ENCODE measurements around the gene STXBP5L.
"Not testable (repeated sequence)": the region's sequence is repeated elsewhere in the genome, so short reads cannot be mapped to it uniquely, and the experiment has no call there.

The STXBP5L gene

DNA sequence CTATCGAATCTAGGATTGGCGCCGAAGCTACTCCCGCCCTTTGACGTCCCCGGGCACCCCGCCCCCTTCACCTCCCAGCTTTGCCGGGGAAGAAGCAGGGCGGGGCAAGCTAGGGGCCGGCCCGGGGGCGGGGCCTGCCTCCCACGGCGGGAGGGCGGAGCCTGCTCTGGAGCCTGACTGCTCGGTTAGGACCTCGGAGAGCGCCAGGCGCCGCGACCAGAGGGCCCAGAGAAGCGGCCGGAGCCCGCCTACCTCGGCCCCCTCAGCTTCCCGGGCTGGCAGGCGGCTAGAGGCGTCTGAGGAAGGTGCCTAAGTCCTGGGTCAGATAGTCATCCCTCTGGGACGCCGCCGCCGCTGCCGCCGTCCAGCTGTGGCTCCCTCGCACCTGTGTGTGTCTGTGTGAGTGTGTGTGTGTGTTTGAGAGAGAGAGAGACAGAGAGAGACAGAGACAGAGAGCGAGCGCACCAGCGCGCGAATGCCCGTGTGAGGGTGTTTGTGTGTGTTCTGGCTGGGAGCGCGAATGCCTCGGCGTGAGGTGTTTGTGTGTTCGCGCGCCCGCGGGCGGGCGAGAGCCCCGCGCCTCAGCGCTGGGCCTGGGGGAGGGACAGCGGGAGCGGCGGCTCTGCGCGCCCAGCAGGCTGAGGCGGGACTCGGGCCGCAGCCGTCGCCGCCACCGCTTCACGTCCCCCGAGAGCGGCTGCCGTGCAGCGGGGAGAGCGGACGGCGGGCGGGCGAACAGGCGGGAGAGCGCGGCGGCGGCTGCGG lies at the start of gene STXBP5L:
Gene STXBP5L, plus strand, starts transcription at position 176 of the 765 bp plus-strand sequence. CDS start 1,374 bp downstream, outside the sequence.
- Histone ChIP-seq H3K9me3 (ENCODE audit: control insufficient read depth in 1 of 2, low read length in 2 of 2) (no peaks in the 10 kb centered on the region), H3K4me1 (ENCODE audit: control insufficient read depth in 1 of 2, insufficient read depth in 2 of 2, low read length in 2 of 2) (peaks cover 0 to 19% of the 10 kb centered on the region in 2 donors), H3K27me3 (ENCODE audit: low read depth, low read length) (peaks cover 21% of the 10 kb centered on the region), H3K36me3 (ENCODE audit: control insufficient read depth in 1 of 2, insufficient read depth in 2 of 2, low read length in 2 of 2) (no peaks in the 10 kb centered on the region), H3K4me3 (ENCODE audit: low read depth in 1 of 2, low read length in 2 of 2) (peak within 1 kb of the TSS; percentile 39 to 70), H3K27ac (ENCODE audit: low read length) (no peak within 1 kb of the TSS)

DNA sequence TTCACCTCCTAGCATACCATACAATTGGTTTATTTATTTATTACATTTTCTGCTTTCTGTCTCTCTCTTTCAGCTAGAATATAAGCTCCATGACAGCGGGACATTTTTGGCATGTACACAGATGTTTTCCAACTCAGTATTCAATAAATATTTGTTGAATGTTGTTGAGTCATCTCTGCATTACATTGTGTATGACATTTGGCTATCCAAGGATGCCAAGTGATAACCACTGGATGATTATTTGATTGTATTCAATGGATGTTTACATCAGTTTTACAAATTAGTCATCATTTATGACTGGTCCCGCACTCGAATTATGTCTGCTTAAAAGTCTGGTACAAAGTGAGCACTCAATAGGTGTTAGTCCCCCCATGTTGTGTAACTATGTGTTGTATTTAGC lies 49.5 kb upstream of the STXBP5L start:
- Histone ChIP-seq H3K4me1 (ENCODE audit: control insufficient read depth in 1 of 2, insufficient read depth in 2 of 2, low read length in 2 of 2) (no peaks in the 10 kb centered on the region), H3K27ac (ENCODE audit: low read length) (no peak overlapping the region), H3K9me3 (ENCODE audit: control insufficient read depth in 1 of 2, low read length in 2 of 2) (no peaks in the 10 kb centered on the region), H3K27me3 (ENCODE audit: low read depth, low read length) (no peaks in the 10 kb centered on the region), H3K4me3 (ENCODE audit: low read depth in 1 of 2, low read length in 2 of 2) (no peak overlapping the region), H3K36me3 (ENCODE audit: control insufficient read depth in 1 of 2, insufficient read depth in 2 of 2, low read length in 2 of 2) (no peaks in the 10 kb centered on the region)

DNA sequence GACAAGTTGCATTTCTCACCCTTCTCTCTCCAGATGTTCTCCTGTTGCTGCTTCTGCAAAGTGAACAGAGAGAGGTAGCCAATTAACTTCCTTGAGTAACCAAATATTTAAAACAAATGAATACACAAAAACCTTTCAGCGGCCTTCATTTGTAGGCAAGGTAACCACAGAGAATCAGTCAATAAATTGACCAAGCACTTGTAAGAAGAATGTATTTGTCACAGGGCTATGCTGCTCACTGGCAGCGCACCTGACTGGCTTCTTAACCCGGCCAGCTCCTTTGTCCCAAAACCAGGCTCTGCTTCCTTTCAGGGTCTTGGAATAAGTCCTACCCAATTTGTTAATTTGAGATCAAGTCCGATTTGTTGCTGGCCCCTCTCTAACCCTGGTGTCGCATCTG lies 43.5 kb upstream of the STXBP5L start:
- Histone ChIP-seq H3K27ac (ENCODE audit: low read length) (no peak overlapping the region), H3K4me3 (ENCODE audit: low read depth in 1 of 2, low read length in 2 of 2) (no peak overlapping the region), H3K4me1 (ENCODE audit: control insufficient read depth in 1 of 2, insufficient read depth in 2 of 2, low read length in 2 of 2) (no peaks in the 10 kb centered on the region), H3K9me3 (ENCODE audit: control insufficient read depth in 1 of 2, low read length in 2 of 2) (no peaks in the 10 kb centered on the region), H3K27me3 (ENCODE audit: low read depth, low read length) (no peaks in the 10 kb centered on the region), H3K36me3 (ENCODE audit: control insufficient read depth in 1 of 2, insufficient read depth in 2 of 2, low read length in 2 of 2) (no peaks in the 10 kb centered on the region)

DNA sequence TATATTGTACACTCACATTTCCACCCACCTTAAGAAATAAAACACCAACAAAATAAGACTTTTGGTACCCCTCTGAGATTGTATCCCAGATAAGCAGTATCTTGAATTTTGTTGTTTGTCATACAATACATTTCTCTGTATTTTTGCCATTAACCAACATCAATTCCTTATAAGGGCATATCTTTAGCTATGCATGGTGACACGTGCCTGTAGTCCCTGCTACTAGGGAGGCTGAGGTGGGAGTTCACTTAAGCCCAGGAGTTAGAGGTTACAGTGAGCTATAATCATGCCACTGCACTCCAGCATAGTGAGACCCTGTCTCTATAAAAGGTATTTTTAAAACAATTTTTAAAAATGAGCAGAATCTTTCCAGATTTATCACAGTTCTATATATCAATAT lies 32.5 kb upstream of the STXBP5L start:
- Histone ChIP-seq H3K27me3 (ENCODE audit: low read depth, low read length) (no peaks in the 10 kb centered on the region), H3K36me3 (ENCODE audit: control insufficient read depth in 1 of 2, insufficient read depth in 2 of 2, low read length in 2 of 2) (no peaks in the 10 kb centered on the region), H3K27ac (ENCODE audit: low read length) (no peak overlapping the region), H3K4me3 (ENCODE audit: low read depth in 1 of 2, low read length in 2 of 2) (no peak overlapping the region), H3K4me1 (ENCODE audit: control insufficient read depth in 1 of 2, insufficient read depth in 2 of 2, low read length in 2 of 2) (no peaks in the 10 kb centered on the region), H3K9me3 (ENCODE audit: control insufficient read depth in 1 of 2, low read length in 2 of 2) (no peaks in the 10 kb centered on the region)

DNA sequence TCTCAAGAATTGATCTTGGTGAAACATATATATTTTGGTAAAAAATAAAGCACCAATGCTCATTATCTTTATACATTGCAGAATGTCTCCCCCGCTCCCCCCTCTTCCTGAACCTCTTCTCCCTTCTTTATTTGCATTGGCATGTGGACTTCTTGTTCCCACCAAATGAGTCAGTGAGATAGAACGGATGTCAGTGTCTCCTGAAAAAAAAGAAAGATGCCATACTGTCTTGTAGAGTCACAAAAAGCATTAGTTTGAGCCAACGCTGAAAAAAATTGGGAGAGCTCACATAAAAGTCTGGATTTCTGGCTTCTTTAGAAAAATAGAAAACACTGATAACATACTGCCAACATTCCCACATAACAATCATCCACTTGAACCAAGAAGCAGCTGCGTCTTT lies 32.0 kb upstream of the STXBP5L start:
- Histone ChIP-seq H3K27me3 (ENCODE audit: low read depth, low read length) (no peaks in the 10 kb centered on the region), H3K4me1 (ENCODE audit: control insufficient read depth in 1 of 2, insufficient read depth in 2 of 2, low read length in 2 of 2) (no peaks in the 10 kb centered on the region), H3K27ac (ENCODE audit: low read length) (no peak overlapping the region), H3K9me3 (ENCODE audit: control insufficient read depth in 1 of 2, low read length in 2 of 2) (no peaks in the 10 kb centered on the region), H3K36me3 (ENCODE audit: control insufficient read depth in 1 of 2, insufficient read depth in 2 of 2, low read length in 2 of 2) (no peaks in the 10 kb centered on the region), H3K4me3 (ENCODE audit: low read depth in 1 of 2, low read length in 2 of 2) (no peak overlapping the region)

DNA sequence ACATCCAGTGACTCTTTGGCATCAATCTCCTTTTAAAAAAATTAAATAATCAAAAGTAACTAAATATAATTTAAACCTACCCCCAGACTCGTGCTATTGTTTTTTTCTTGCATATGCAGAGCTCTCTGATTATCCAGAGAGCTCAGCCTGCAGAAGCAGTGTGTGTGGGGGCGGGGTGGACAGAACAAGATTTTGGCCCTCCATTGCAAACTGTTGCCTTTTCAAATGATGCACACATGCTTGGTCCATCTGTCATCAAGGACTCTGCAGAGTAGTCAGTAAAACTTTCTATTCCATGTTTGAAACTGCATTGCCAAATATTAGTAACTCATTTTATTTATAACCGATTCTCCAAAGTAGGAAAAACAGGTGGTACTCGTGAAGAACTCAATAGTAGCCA lies 28.6 kb upstream of the STXBP5L start:
- H3K27me3 ChIP-seq (ENCODE audit: low read depth, low read length) = no peaks in the 10 kb centered on the region
- no peaks in the 10 kb centered on the region for H3K9me3 ChIP-seq (ENCODE audit: control insufficient read depth in 1 of 2, low read length in 2 of 2)
- no peaks in the 10 kb centered on the region for H3K36me3 ChIP-seq (ENCODE audit: control insufficient read depth in 1 of 2, insufficient read depth in 2 of 2, low read length in 2 of 2)
- H3K4me3 ChIP-seq (ENCODE audit: low read depth in 1 of 2, low read length in 2 of 2) = no peak overlapping the region
- H3K27ac ChIP-seq (ENCODE audit: low read length) = no peak overlapping the region
- no peaks in the 10 kb centered on the region for H3K4me1 ChIP-seq (ENCODE audit: control insufficient read depth in 1 of 2, insufficient read depth in 2 of 2, low read length in 2 of 2)

DNA sequence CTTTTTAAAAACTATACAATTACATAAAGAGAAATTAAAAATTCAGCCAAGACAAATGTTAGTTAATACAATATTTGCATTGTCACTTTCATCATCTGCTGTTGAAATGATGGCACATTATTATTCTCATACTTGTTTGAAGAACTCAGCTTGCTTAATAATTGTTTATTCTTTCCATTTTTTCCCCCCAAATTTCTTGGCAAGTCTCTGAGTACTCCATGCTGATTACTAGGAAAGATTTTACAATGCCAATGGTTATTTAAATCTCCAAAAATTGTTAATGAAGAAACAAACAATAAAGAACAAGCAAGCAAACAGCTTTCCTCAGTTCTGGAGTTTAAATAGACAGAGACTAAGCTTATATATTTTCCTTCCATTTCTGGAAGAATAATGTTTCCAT lies 15.1 kb upstream of the STXBP5L start:
- Histone ChIP-seq H3K4me3 (ENCODE audit: low read depth in 1 of 2, low read length in 2 of 2) (no peak overlapping the region), H3K27ac (ENCODE audit: low read length) (no peak overlapping the region), H3K36me3 (ENCODE audit: control insufficient read depth in 1 of 2, insufficient read depth in 2 of 2, low read length in 2 of 2) (no peaks in the 10 kb centered on the region), H3K9me3 (ENCODE audit: control insufficient read depth in 1 of 2, low read length in 2 of 2) (no peaks in the 10 kb centered on the region), H3K27me3 (ENCODE audit: low read depth, low read length) (no peaks in the 10 kb centered on the region), H3K4me1 (ENCODE audit: control insufficient read depth in 1 of 2, insufficient read depth in 2 of 2, low read length in 2 of 2) (no peaks in the 10 kb centered on the region)

DNA sequence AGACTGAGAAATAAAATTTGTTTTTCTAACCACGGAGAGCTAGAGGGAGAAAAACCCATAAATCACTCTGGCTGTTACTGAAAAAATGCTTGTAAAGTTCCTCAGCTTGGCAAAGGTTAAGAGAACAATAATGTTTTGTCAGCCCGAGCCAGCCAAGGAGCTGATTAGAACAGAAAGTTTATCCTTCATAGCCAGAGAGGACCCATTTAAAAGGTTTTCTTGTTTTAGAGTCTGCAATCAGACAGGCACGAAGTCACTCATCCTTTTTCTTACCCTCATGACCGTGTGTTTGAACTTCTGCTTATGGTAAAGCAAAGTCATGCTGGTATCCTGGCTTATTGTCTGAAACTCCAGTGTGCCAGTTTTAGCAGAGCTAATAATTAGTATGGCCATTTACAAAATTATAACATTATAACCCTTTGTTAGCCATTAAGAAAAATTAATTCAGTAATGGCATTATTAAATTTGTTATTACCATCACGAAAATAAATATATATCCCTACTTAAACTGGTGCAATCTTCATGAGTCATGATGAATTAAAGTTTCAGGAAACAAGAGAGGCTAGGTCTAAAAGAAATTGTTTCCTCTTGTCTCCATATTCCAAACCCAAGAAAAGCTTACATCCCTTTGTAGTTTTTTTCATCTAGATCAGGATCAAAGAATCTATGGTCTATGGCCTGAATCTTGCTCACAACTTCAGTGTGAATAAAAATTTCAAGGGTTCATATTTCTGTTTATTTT lies 13.5 kb upstream of the STXBP5L start:
- Histone ChIP-seq H3K9me3 (ENCODE audit: control insufficient read depth in 1 of 2, low read length in 2 of 2) (no peaks in the 10 kb centered on the region), H3K27ac (ENCODE audit: low read length) (no peak overlapping the region), H3K36me3 (ENCODE audit: control insufficient read depth in 1 of 2, insufficient read depth in 2 of 2, low read length in 2 of 2) (no peaks in the 10 kb centered on the region), H3K4me3 (ENCODE audit: low read depth in 1 of 2, low read length in 2 of 2) (no peak overlapping the region), H3K27me3 (ENCODE audit: low read depth, low read length) (no peaks in the 10 kb centered on the region), H3K4me1 (ENCODE audit: control insufficient read depth in 1 of 2, insufficient read depth in 2 of 2, low read length in 2 of 2) (no peaks in the 10 kb centered on the region)

DNA sequence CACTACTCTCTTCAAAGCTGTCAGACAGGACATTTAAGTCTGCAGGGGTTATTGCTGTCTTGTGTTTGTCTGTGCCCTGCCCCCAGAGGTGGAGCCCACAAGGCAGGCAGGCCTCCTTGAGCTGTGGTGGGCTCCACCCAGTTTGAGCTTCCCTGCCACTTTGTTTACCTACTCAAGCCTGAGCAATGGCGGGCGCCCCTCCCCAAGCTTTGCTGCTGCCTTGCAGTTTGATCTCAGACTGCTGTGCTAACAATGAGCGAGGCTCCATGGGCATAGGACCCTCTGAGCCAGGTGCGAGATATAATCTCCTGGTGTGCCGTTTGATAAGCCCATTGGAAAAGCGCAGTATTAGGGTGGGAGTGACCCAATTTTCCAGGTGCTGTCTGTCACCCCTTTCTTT lies 6.3 kb upstream of the STXBP5L start:
- not testable (repeated sequence) for H3K4me1 ChIP-seq (ENCODE audit: control insufficient read depth in 1 of 2, insufficient read depth in 2 of 2, low read length in 2 of 2); H3K4me3 ChIP-seq (ENCODE audit: low read depth in 1 of 2, low read length in 2 of 2); H3K36me3 ChIP-seq (ENCODE audit: control insufficient read depth in 1 of 2, insufficient read depth in 2 of 2, low read length in 2 of 2); H3K27me3 ChIP-seq (ENCODE audit: low read depth, low read length); H3K27ac ChIP-seq (ENCODE audit: low read length); H3K9me3 ChIP-seq (ENCODE audit: control insufficient read depth in 1 of 2, low read length in 2 of 2)

DNA sequence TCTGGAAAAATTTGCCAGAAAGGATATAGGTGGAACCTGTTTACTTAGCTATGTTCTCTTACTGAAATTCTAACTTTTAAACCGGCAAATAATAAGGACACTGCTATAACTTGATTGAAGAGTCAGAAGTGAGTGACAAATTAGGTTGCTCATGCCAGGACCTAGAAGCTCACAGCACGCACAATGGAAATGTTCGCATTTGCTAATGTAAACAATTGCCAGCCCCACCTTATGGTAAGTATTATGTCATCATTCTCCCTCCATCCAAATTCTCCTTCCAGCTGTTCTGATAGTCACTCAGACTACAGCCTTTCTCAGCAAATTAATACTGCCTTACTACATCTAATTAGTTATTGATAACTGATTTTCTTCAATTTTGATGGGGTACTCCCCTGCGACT lies 4.8 kb upstream of the STXBP5L start:
- Histone ChIP-seq H3K4me1 (ENCODE audit: control insufficient read depth in 1 of 2, insufficient read depth in 2 of 2, low read length in 2 of 2) (peaks cover 0 to 4% of the 10 kb centered on the region in 2 donors), H3K4me3 (ENCODE audit: low read depth in 1 of 2, low read length in 2 of 2) (no peak overlapping the region), H3K9me3 (ENCODE audit: control insufficient read depth in 1 of 2, low read length in 2 of 2) (no peaks in the 10 kb centered on the region), H3K27me3 (ENCODE audit: low read depth, low read length) (no peaks in the 10 kb centered on the region), H3K27ac (ENCODE audit: low read length) (no peak overlapping the region), H3K36me3 (ENCODE audit: control insufficient read depth in 1 of 2, insufficient read depth in 2 of 2, low read length in 2 of 2) (no peaks in the 10 kb centered on the region)

DNA sequence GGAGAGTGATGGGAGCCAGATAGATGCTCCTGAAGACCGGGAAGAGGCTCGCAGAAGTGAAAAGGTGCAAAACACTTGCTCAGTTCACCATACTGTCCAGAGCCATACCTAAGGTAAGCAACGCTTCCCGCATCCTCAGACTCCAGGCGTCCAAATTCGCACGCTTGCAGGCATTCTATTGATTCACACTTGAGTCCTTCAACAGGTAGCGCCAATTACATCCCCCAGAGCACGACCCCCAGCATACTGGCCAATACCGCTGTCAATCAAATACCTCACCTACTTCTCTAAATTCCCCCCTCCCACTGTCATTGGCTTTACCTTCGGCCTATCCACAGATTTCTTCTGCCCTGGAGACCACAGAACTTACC lies 361 bp upstream of the STXBP5L start:
- Histone ChIP-seq H3K9me3 (ENCODE audit: control insufficient read depth in 1 of 2, low read length in 2 of 2) (no peaks in the 10 kb centered on the region), H3K4me1 (ENCODE audit: control insufficient read depth in 1 of 2, insufficient read depth in 2 of 2, low read length in 2 of 2) (peaks cover 0 to 19% of the 10 kb centered on the region in 2 donors), H3K27me3 (ENCODE audit: low read depth, low read length) (peaks cover 21% of the 10 kb centered on the region), H3K4me3 (ENCODE audit: low read depth in 1 of 2, low read length in 2 of 2) (peak overlapping the region in 1 of 2 donors; percentile 70), H3K27ac (ENCODE audit: low read length) (no peak overlapping the region), H3K36me3 (ENCODE audit: control insufficient read depth in 1 of 2, insufficient read depth in 2 of 2, low read length in 2 of 2) (no peaks in the 10 kb centered on the region)
